Measurements from ENCODE around the gene CIAO3.

- TF ChIP-seq CTCF (IDR thresholded peaks at IDR 0.05; ENCODE audit: low read length) (no peak), EZH2 (optimal IDR thresholded peaks at IDR 0.05; ENCODE audit: low read depth, low read length) (no peak), EZH2phosphoT487 (IDR thresholded peaks at IDR 0.05; ENCODE audit: low read length) (no peak)
Measured at GRCh38 chr16:727291-727977, 13.4 kb downstream of the CIAO3 start.

Measured in MM.1S (cell line).